ENCODE data around the gene ROR2. TPM values are rescaled to one million over a fixed set of nuclear protein-coding genes. Genes with fewer than 3 reads are reported as not detected.
"Not testable (repeated sequence)": the region's sequence is repeated elsewhere in the genome, so short reads cannot be mapped to it uniquely, and the experiment has no call there.

Gene ROR2
- total RNA-seq, 1 experiment from 2014 or later: 0.68 TPM

DNA sequence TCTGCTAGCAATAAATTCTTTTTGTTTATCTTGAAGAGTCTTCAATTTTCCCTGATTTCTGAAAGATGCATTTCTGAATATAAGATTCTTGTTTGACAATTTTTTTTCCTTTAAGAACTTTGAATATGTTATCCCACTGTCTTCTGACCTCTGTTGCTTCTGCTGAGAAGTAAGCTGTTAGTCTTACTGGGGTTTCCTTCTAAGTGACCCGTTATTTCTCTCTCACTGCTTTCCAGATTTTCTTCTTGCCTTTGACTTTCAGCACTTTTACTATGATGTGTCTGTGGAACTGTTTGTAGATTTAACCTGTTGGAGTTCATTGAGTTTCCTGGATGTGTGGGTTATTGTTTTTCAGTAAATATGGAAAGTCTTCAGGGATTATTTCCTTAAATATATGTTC lies 321.1 kb downstream of the ROR2 start:
- Histone ChIP-seq H3K36me3 (ENCODE audit: control insufficient read depth, insufficient read depth, low read length) (no peaks in the 10 kb centered on the region), H3K27me3 (replicated peaks; ENCODE audit: control insufficient read depth, insufficient read depth, low read length) (no peaks in the 10 kb centered on the region), H3K9me3 (no peaks in the 10 kb centered on the region), H3K4me1 (no peaks in the 10 kb centered on the region), H3K4me3 (ENCODE audit: low read depth, low read length) (no peak overlapping the region)
- intact Hi-C loops (cut with micrococcal nuclease; ENCODE audit: unreplicated experiment): no loop called here
- ChIA-PET POLR2A (no interaction called here), CTCF (no interaction called here)
- Mint-ChIP-seq H3K27me3 (ENCODE audit: insufficient read depth, unreplicated experiment) (no peaks in the 10 kb centered on the region), H3K36me3 (ENCODE audit: insufficient read depth, unreplicated experiment) (peaks cover 6% of the 10 kb centered on the region), H3K4me3 (ENCODE audit: unreplicated experiment) (no peak overlapping the region), H3K4me1 (ENCODE audit: low read depth, unreplicated experiment) (no peaks in the 10 kb centered on the region), H3K27ac (ENCODE audit: unreplicated experiment) (no peak overlapping the region), H3K9me3 (ENCODE audit: unreplicated experiment) (peaks cover 31% of the 10 kb centered on the region)
- TF ChIP-seq, protein P1, sequence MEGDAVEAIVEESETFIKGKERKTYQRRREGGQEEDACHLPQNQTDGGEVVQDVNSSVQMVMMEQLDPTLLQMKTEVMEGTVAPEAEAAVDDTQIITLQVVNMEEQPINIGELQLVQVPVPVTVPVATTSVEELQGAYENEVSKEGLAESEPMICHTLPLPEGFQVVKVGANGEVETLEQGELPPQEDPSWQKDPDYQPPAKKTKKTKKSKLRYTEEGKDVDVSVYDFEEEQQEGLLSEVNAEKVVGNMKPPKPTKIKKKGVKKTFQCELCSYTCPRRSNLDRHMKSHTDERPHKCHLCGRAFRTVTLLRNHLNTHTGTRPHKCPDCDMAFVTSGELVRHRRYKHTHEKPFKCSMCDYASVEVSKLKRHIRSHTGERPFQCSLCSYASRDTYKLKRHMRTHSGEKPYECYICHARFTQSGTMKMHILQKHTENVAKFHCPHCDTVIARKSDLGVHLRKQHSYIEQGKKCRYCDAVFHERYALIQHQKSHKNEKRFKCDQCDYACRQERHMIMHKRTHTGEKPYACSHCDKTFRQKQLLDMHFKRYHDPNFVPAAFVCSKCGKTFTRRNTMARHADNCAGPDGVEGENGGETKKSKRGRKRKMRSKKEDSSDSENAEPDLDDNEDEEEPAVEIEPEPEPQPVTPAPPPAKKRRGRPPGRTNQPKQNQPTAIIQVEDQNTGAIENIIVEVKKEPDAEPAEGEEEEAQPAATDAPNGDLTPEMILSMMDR (IDR thresholded peaks at IDR 0.05; ENCODE audit: insufficient read depth in 1 of 2, low read depth in 1 of 2, low read length in 1 of 2, severe bottlenecking in 1 of 2, unreplicated experiment in 1 of 2): no peak
- DNase-seq: no peak
- no TSS peak for BruUV-seq (replicated peaks)

DNA sequence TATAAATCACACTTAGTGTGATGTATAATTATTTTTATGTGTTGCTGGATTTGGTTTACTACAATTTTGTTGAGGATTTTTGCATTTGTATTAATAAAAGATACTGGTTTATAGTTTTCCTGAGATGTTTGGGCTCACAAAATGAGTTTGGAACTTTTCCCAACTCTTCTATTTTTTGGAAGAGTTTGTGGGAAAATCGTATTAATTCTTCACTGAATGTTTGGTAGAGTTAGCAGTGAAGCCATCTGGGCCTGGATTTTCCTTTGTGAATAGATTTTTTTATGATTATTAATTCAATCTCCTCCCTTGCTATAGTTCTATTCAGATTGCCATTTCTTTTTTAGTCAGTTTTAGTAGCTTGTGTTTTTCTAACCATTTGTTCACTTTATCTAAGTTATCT lies 324.7 kb downstream of the ROR2 start:
- intact Hi-C loops (cut with micrococcal nuclease; ENCODE audit: unreplicated experiment): no loop called here
- no peak overlapping the region for H3K27ac Mint-ChIP-seq (ENCODE audit: unreplicated experiment)
- H3K9me3 Mint-ChIP-seq (ENCODE audit: unreplicated experiment): peaks cover 31% of the 10 kb centered on the region
- ChIA-PET POLR2A (no interaction called here), CTCF (no interaction called here)
- no peak for DNase-seq
- Histone ChIP-seq H3K4me1 (no peaks in the 10 kb centered on the region), H3K36me3 (ENCODE audit: control insufficient read depth, insufficient read depth, low read length) (no peaks in the 10 kb centered on the region), H3K27me3 (replicated peaks; ENCODE audit: control insufficient read depth, insufficient read depth, low read length) (no peaks in the 10 kb centered on the region), H3K4me3 (ENCODE audit: low read depth, low read length) (no peak overlapping the region), H3K9me3 (no peaks in the 10 kb centered on the region)
- no peaks in the 10 kb centered on the region for H3K4me1 Mint-ChIP-seq (ENCODE audit: low read depth, unreplicated experiment)
- H3K36me3 Mint-ChIP-seq (ENCODE audit: insufficient read depth, unreplicated experiment): peaks cover 6% of the 10 kb centered on the region
- TF ChIP-seq, protein P1 (IDR thresholded peaks at IDR 0.05; ENCODE audit: insufficient read depth in 1 of 2, low read depth in 1 of 2, low read length in 1 of 2, severe bottlenecking in 1 of 2, unreplicated experiment in 1 of 2): no peak
- no peak overlapping the region for H3K4me3 Mint-ChIP-seq (ENCODE audit: unreplicated experiment)
- H3K27me3 Mint-ChIP-seq (ENCODE audit: insufficient read depth, unreplicated experiment): no peaks in the 10 kb centered on the region
- BruUV-seq (replicated peaks): no TSS peak

DNA sequence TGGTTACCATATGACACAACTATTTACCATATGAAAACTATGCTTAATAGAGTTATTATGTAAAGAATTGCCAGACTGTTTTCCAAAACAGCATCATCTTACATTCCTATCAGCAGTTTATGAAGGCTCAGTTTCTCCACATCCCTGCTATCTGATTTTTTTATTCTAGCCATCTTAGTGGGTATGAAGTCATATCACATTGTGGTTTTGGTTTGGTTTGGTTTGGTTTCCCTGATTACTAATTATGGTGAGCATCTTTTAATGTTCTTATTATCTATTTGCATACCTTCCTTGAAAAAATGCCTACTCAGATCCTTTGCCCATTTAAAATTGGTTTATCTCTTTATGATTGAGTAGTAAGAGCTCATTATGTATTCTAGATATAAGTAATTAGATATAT lies 327.0 kb downstream of the ROR2 start:
- no peak for DNase-seq
- ChIA-PET POLR2A (no interaction called here), CTCF (no interaction called here)
- Mint-ChIP-seq H3K4me3 (ENCODE audit: unreplicated experiment) (no peak overlapping the region), H3K4me1 (ENCODE audit: low read depth, unreplicated experiment) (no peaks in the 10 kb centered on the region), H3K36me3 (ENCODE audit: insufficient read depth, unreplicated experiment) (peaks cover under 1% of the 10 kb centered on the region), H3K27me3 (ENCODE audit: insufficient read depth, unreplicated experiment) (no peaks in the 10 kb centered on the region), H3K27ac (ENCODE audit: unreplicated experiment) (no peak overlapping the region), H3K9me3 (ENCODE audit: unreplicated experiment) (peaks cover 11% of the 10 kb centered on the region)
- intact Hi-C loops (cut with micrococcal nuclease; ENCODE audit: unreplicated experiment): no loop called here
- Histone ChIP-seq H3K27me3 (replicated peaks; ENCODE audit: control insufficient read depth, insufficient read depth, low read length) (no peaks in the 10 kb centered on the region), H3K4me3 (ENCODE audit: low read depth, low read length) (no peak overlapping the region), H3K4me1 (no peaks in the 10 kb centered on the region), H3K9me3 (no peaks in the 10 kb centered on the region), H3K36me3 (ENCODE audit: control insufficient read depth, insufficient read depth, low read length) (no peaks in the 10 kb centered on the region)
- no TSS peak for BruUV-seq (replicated peaks)
- TF ChIP-seq, protein P1 (IDR thresholded peaks at IDR 0.05; ENCODE audit: insufficient read depth in 1 of 2, low read depth in 1 of 2, low read length in 1 of 2, severe bottlenecking in 1 of 2, unreplicated experiment in 1 of 2): no peak

DNA sequence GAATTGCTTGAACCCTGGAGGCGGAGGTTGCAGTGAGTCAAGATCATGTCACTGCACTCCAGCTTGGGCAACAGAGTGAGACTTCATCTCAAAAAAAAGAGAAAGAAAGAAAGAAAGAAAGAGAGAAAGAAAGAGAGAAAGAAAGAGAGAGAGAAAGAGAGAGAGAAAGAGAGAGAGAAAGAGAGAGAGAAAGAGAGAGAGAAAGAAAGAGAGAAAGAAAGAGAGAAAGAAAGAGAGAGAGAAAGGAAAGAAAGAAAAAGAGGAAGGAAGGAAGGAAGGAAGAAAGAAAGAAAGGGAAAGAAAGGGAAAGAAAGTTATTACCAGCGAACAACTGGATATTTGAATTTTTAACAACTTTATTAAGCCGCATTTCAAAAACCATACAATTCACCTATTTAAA lies 327.9 kb downstream of the ROR2 start:
- H3K4me3 ChIP-seq (ENCODE audit: low read depth, low read length); H3K4me3 Mint-ChIP-seq (ENCODE audit: unreplicated experiment); intact Hi-C loops (cut with micrococcal nuclease; ENCODE audit: unreplicated experiment); H3K27ac Mint-ChIP-seq (ENCODE audit: unreplicated experiment); DNase-seq; CTCF ChIA-PET; H3K27me3 Mint-ChIP-seq (ENCODE audit: insufficient read depth, unreplicated experiment); BruUV-seq (replicated peaks); H3K9me3 ChIP-seq; H3K27me3 ChIP-seq (replicated peaks; ENCODE audit: control insufficient read depth, insufficient read depth, low read length); H3K36me3 Mint-ChIP-seq (ENCODE audit: insufficient read depth, unreplicated experiment); H3K4me1 Mint-ChIP-seq (ENCODE audit: low read depth, unreplicated experiment); H3K4me1 ChIP-seq; H3K36me3 ChIP-seq (ENCODE audit: control insufficient read depth, insufficient read depth, low read length); POLR2A ChIA-PET: not testable (repeated sequence)
- peaks cover 11% of the 10 kb centered on the region for H3K9me3 Mint-ChIP-seq (ENCODE audit: unreplicated experiment)

DNA sequence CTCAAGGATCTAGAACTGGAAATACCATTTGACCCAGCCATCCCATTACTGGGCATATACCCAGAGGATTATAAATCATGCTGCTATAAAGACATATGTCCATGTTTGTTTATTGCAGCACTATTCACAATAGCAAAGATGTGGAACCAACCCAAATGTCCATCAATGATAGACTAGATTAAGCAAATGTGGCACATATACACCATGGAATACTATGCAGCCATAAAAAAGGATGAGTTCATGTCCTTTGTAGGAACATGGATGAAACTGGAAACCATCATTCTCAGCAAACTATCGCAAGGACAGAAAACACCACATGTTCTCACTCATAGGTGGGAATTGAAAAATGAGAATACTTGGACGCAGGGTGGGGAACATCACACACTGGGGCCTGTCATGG lies 336.0 kb downstream of the ROR2 start:
- POLR2A ChIA-PET; DNase-seq; H3K4me3 Mint-ChIP-seq (ENCODE audit: unreplicated experiment); H3K4me1 ChIP-seq; BruUV-seq (replicated peaks); H3K9me3 ChIP-seq; H3K9me3 Mint-ChIP-seq (ENCODE audit: unreplicated experiment); H3K36me3 ChIP-seq (ENCODE audit: control insufficient read depth, insufficient read depth, low read length); intact Hi-C loops (cut with micrococcal nuclease; ENCODE audit: unreplicated experiment); H3K27me3 ChIP-seq (replicated peaks; ENCODE audit: control insufficient read depth, insufficient read depth, low read length); H3K4me3 ChIP-seq (ENCODE audit: low read depth, low read length); H3K36me3 Mint-ChIP-seq (ENCODE audit: insufficient read depth, unreplicated experiment); H3K27ac Mint-ChIP-seq (ENCODE audit: unreplicated experiment); H3K27me3 Mint-ChIP-seq (ENCODE audit: insufficient read depth, unreplicated experiment); H3K4me1 Mint-ChIP-seq (ENCODE audit: low read depth, unreplicated experiment); CTCF ChIA-PET: not testable (repeated sequence)
